CD4-positive, CD25-positive, alpha-beta regulatory T cell (primary cell): ENCODE measurements around the gene SEC16B. TPM values are rescaled to one million over a fixed set of nuclear protein-coding genes. Genes with fewer than 3 reads are reported as not detected.
A peak's percentile ranks its signal among the peaks of the same experiment; 100 is the strongest.

Experiments used
- ATAC-seq, 2 donors: fragments of 150-1000 bp; cut with Tn5 transposase; one replicate each; pipeline ENCODE4 v1.10.0; 2021; ENCODE audit warnings: low read depth in 2 of 2, moderate number of reproducible peaks in 2 of 2, moderate library complexity in 1 of 2
- DNase-seq, 3 donors: peaks; one replicate each; pipeline versions ENCODE4 v3.0.0 to v3.0.0-alpha.2; 2012 to 2022; ENCODE audit warnings: mixed read lengths in 1 of 3
- H3K27ac ChIP-seq: one replicate; pipeline ENCODE4 v1.7.0; 2013; ENCODE audit warnings: mild to moderate bottlenecking, low read length; ENCODE audit not compliant: insufficient read depth, poor library complexity, severe bottlenecking
- H3K27me3 ChIP-seq: one replicate; pipeline ENCODE4 v1.7.0; 2013; ENCODE audit warnings: low read length; ENCODE audit not compliant: control insufficient read depth, insufficient read depth
- H3K36me3 ChIP-seq: one replicate; pipeline ENCODE4 v1.7.0; 2013; ENCODE audit warnings: mild to moderate bottlenecking, low read length, moderate library complexity; ENCODE audit not compliant: control insufficient read depth, insufficient read depth
- H3K4me1 ChIP-seq: 2 replicates; pipeline ENCODE4 v1.7.0; 2013; ENCODE audit warnings: mild to moderate bottlenecking, low read length; ENCODE audit not compliant: insufficient read depth, control insufficient read depth, poor library complexity, severe bottlenecking
- H3K4me3 ChIP-seq: one replicate; pipeline ENCODE4 v1.7.0; 2013; ENCODE audit warnings: low read depth, mild to moderate bottlenecking, low read length, moderate library complexity
- H3K9me3 ChIP-seq, 2 experiments: 1 replicate in 1 of 2; 2 replicates in 1 of 2; pipeline ENCODE4 v1.7.0; 2013; ENCODE audit warnings: low read length in 2 of 2, mild to moderate bottlenecking in 1 of 2, moderate library complexity in 1 of 2; ENCODE audit not compliant: control insufficient read depth in 2 of 2
- H3K27ac Mint-ChIP-seq, 3 donors: one replicate each; pipeline ENCODE4 v1.8.0; 2020 to 2022; ENCODE audit warnings: mild to moderate bottlenecking in 3 of 3, mixed read lengths in 3 of 3, moderate library complexity in 2 of 3
- H3K27me3 Mint-ChIP-seq: one replicate; pipeline ENCODE4 v1.8.0; 2022; ENCODE audit warnings: mild to moderate bottlenecking, mixed read lengths
- H3K36me3 Mint-ChIP-seq: one replicate; pipeline ENCODE4 v1.8.0; 2020; ENCODE audit warnings: mixed read lengths
- H3K4me1 Mint-ChIP-seq, 4 donors: one replicate each; pipeline ENCODE4 v1.8.0; 2020 to 2022; ENCODE audit warnings: mixed read lengths in 4 of 4, mild to moderate bottlenecking in 1 of 4
- H3K4me3 Mint-ChIP-seq, 4 donors: one replicate each; pipeline ENCODE4 v1.8.0; 2020 to 2022; ENCODE audit warnings: mild to moderate bottlenecking in 4 of 4, mixed read lengths in 4 of 4, moderate library complexity in 3 of 4
- H3K9me3 Mint-ChIP-seq, 7 donors: one replicate each; pipeline ENCODE4 v1.8.0; 2020 to 2022; ENCODE audit warnings: mixed read lengths in 7 of 7, mild to moderate bottlenecking in 3 of 7, moderate library complexity in 2 of 7
- polyA plus RNA-seq, 4 donors: library from polyadenylated mRNA; unstranded; fragments of 300-500 nt; fragmentation: Illumina TruSeq; gene quantifications; one replicate each; pipeline ENCODE4 v1.2.3, GENCODE V29; 2021
- total RNA-seq: library from RNA; stranded (reverse); gene quantifications from one replicate; pipeline ENCODE4 v1.2.3, GENCODE V29; 2022

SEC16B gene
- total and polyA plus RNA-seq, 5 donors from 2014 or later, result not detected

GRCh38 chr1:177959811-177960515, 9.9 kb downstream of the SEC16B start:
- Mint-ChIP-seq H3K4me3 (no peak overlapping the region), H3K4me1 (no peaks in the 10 kb centered on the region), H3K27ac (no peak overlapping the region), H3K36me3 (no peaks in the 10 kb centered on the region), H3K27me3 (no peaks in the 10 kb centered on the region), H3K9me3 (peaks cover 0 to 4% (median 0%) of the 10 kb centered on the region in 7 donors)
- H3K27me3 ChIP-seq, result no peaks in the 10 kb centered on the region
- no peaks in the 10 kb centered on the region for H3K4me1 ChIP-seq
- no peaks in the 10 kb centered on the region for H3K9me3 ChIP-seq
- H3K27ac ChIP-seq, result no peak overlapping the region
- H3K4me3 ChIP-seq, result no peak overlapping the region
- ATAC-seq, result no peak
- no peak for DNase-seq
- no peaks in the 10 kb centered on the region for H3K36me3 ChIP-seq

DNA sequence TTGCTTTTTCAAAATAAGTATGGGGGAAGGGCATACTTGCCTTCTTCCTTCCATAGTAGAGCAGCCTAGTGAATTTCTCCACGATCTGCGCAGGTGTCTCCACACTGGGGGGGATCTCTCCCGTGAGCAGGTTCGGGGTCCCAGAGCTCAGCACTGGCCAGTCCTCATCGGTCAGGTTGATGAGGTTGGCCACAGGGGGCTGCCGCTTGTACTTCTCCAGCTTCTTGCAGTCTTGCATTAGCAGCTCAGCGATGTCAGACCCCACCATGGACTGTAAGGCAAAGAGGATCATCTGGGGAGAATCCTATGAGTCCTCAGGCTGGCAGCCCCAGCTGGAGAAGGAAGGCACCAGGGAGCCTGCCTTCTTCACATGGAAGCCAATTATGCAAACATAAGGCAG, 11.8 kb downstream of the SEC16B start:
- no peaks in the 10 kb centered on the region for H3K4me1 Mint-ChIP-seq
- H3K36me3 Mint-ChIP-seq, result no peaks in the 10 kb centered on the region
- Histone ChIP-seq H3K27ac (no peak overlapping the region), H3K4me3 (no peak overlapping the region), H3K27me3 (no peaks in the 10 kb centered on the region), H3K9me3 (no peaks in the 10 kb centered on the region), H3K4me1 (no peaks in the 10 kb centered on the region), H3K36me3 (no peaks in the 10 kb centered on the region)
- H3K27me3 Mint-ChIP-seq, result no peaks in the 10 kb centered on the region
- no peak overlapping the region for H3K27ac Mint-ChIP-seq
- H3K4me3 Mint-ChIP-seq, result no peak overlapping the region
- peaks cover 0 to 4% (median 0%) of the 10 kb centered on the region in 7 donors for H3K9me3 Mint-ChIP-seq
- DNase-seq, result no peak
- ATAC-seq, result no peak

GRCh38 chr1:177954076-177954475, 15.8 kb downstream of the SEC16B start:
- Histone ChIP-seq H3K4me3 (no peak overlapping the region), H3K4me1 (no peaks in the 10 kb centered on the region), H3K27me3 (no peaks in the 10 kb centered on the region), H3K27ac (no peak overlapping the region), H3K36me3 (no peaks in the 10 kb centered on the region), H3K9me3 (no peaks in the 10 kb centered on the region)
- ATAC-seq (no peak), DNase-seq (no peak)
- no peaks in the 10 kb centered on the region for H3K36me3 Mint-ChIP-seq
- H3K9me3 Mint-ChIP-seq, result peaks cover 0 to 1% (median 0%) of the 10 kb centered on the region in 7 donors
- no peak overlapping the region for H3K4me3 Mint-ChIP-seq
- H3K27ac Mint-ChIP-seq, result no peak overlapping the region
- no peaks in the 10 kb centered on the region for H3K27me3 Mint-ChIP-seq
- no peaks in the 10 kb centered on the region for H3K4me1 Mint-ChIP-seq

DNA sequence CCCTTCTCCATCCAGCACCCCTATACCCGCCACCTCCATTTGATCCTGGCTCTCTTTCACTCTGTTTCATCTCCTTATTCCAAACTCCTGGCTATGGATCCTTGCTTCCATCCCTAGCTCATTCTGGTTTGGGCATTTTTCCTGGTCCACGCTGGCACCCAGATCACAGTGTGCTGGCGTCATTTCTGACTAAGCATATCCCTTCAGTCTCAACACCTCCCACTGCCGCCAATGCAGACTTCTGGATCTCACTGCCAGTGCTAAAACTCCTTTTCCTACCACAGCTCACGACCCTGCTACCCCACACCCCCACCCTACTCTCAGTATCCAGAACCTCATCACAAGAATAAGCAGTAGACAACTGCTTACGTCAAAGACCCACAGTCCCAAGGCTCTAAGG, 16.3 kb downstream of the SEC16B start:
- no peaks in the 10 kb centered on the region for H3K36me3 ChIP-seq
- no peak overlapping the region for H3K27ac ChIP-seq
- H3K27ac Mint-ChIP-seq, result no peak overlapping the region
- DNase-seq (no peak), ATAC-seq (no peak)
- no peaks in the 10 kb centered on the region for H3K27me3 ChIP-seq
- H3K9me3 ChIP-seq, result no peaks in the 10 kb centered on the region
- H3K4me1 ChIP-seq, result no peaks in the 10 kb centered on the region
- peaks cover 0 to 1% (median 0%) of the 10 kb centered on the region in 7 donors for H3K9me3 Mint-ChIP-seq
- H3K4me3 Mint-ChIP-seq, result no peak overlapping the region
- H3K4me3 ChIP-seq, result no peak overlapping the region
- no peaks in the 10 kb centered on the region for H3K4me1 Mint-ChIP-seq
- no peaks in the 10 kb centered on the region for H3K27me3 Mint-ChIP-seq
- no peaks in the 10 kb centered on the region for H3K36me3 Mint-ChIP-seq

DNA sequence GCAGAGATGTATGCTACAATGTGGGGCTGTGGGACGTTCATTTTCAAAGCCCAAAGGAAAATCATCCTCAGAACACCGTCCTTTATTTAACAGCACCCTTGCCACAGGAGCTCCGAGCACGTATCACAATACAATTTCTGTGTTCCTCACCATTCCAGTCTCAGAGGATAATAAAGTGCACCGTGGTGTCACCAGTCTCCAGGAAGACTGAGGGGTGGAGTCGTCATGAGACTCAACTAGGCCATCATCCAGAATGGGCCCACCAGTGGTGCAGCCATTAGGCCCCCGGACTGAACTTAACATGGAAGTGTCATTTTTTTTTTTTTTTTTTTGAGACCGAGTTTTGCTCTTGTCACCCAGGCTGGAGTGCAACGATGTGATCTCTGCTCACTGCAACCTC, 17.2 kb downstream of the SEC16B start:
- no peak overlapping the region for H3K27ac ChIP-seq
- Mint-ChIP-seq H3K27ac (no peak overlapping the region), H3K36me3 (no peaks in the 10 kb centered on the region), H3K9me3 (no peaks in the 10 kb centered on the region), H3K4me1 (no peaks in the 10 kb centered on the region), H3K27me3 (no peaks in the 10 kb centered on the region), H3K4me3 (no peak overlapping the region)
- H3K36me3 ChIP-seq, result no peaks in the 10 kb centered on the region
- no peaks in the 10 kb centered on the region for H3K27me3 ChIP-seq
- H3K4me3 ChIP-seq, result no peak overlapping the region
- H3K4me1 ChIP-seq, result no peaks in the 10 kb centered on the region
- ATAC-seq, result no peak
- DNase-seq, result no peak
- no peaks in the 10 kb centered on the region for H3K9me3 ChIP-seq

DNA sequence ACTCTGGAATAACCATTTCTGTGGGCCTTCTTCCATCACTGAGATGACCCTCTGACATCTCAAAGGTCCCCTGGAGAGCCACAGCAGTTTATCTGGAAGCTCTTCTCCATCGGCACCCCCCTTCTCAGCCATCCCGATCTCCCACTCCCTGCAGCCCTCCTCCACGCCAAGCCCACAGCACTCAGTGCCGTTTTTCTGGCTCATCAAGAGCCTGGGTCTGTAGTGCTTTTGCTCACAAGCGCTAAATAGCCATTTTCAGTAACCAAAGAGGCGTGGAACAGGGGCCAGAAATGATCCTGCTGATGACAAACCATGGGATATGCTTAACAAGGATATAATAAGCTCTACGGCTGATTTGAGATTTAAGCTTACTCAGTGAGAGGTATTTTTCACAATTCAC, 17.6 kb downstream of the SEC16B start:
- DNase-seq (no peak), ATAC-seq (no peak)
- no peaks in the 10 kb centered on the region for H3K4me1 Mint-ChIP-seq
- Histone ChIP-seq H3K36me3 (no peaks in the 10 kb centered on the region), H3K4me1 (no peaks in the 10 kb centered on the region), H3K27me3 (no peaks in the 10 kb centered on the region), H3K4me3 (no peak overlapping the region), H3K27ac (no peak overlapping the region), H3K9me3 (no peaks in the 10 kb centered on the region)
- H3K36me3 Mint-ChIP-seq, result no peaks in the 10 kb centered on the region
- no peaks in the 10 kb centered on the region for H3K27me3 Mint-ChIP-seq
- H3K27ac Mint-ChIP-seq, result no peak overlapping the region
- no peak overlapping the region for H3K4me3 Mint-ChIP-seq
- H3K9me3 Mint-ChIP-seq, result no peaks in the 10 kb centered on the region

- Mint-ChIP-seq H3K9me3 (peaks cover 0 to 2% (median 0%) of the 10 kb centered on the region in 7 donors), H3K4me3 (no peak overlapping the region), H3K36me3 (no peaks in the 10 kb centered on the region), H3K27ac (no peak overlapping the region), H3K27me3 (no peaks in the 10 kb centered on the region), H3K4me1 (no peaks in the 10 kb centered on the region)
- no peak for DNase-seq
- no peak for ATAC-seq
- Histone ChIP-seq H3K4me1 (no peaks in the 10 kb centered on the region), H3K27ac (no peak overlapping the region), H3K27me3 (no peaks in the 10 kb centered on the region), H3K36me3 (no peaks in the 10 kb centered on the region), H3K9me3 (no peaks in the 10 kb centered on the region), H3K4me3 (no peak overlapping the region)
These were observed 19.4 kb downstream of the SEC16B start for GRCh38 chr1:177950506-177950905.

GRCh38 chr1:177948336-177948972, 21.4 kb downstream of the SEC16B start:
- no peak overlapping the region for H3K27ac ChIP-seq
- H3K4me3 Mint-ChIP-seq, result no peak overlapping the region
- no peak for ATAC-seq

More at GRCh38 chr1:177948336-177948972, 21.4 kb downstream of the SEC16B start:
- H3K27me3 ChIP-seq, result no peaks in the 10 kb centered on the region
- no peaks in the 10 kb centered on the region for H3K9me3 ChIP-seq
- no peaks in the 10 kb centered on the region for H3K4me1 Mint-ChIP-seq
- no peak overlapping the region for H3K27ac Mint-ChIP-seq
- H3K4me1 ChIP-seq, result no peaks in the 10 kb centered on the region
- H3K4me3 ChIP-seq, result no peak overlapping the region
- peak in 1 of 3 donors; percentile 20 for DNase-seq
- no peaks in the 10 kb centered on the region for H3K27me3 Mint-ChIP-seq
- no peaks in the 10 kb centered on the region for H3K36me3 ChIP-seq
- H3K9me3 Mint-ChIP-seq, result peaks cover 0 to 2% (median 0%) of the 10 kb centered on the region in 7 donors
- H3K36me3 Mint-ChIP-seq, result no peaks in the 10 kb centered on the region
